Neutrophil (primary cell): Measurements from ENCODE around the gene ZC3H12A.
A peak's percentile ranks its signal among the peaks of the same experiment; 100 is the strongest.

ENCODE experiments used
- H3K27ac ChIP-seq: fragments of 200-600 bp; sonication (generic); 2 replicates; pipeline ENCODE4 v1.5.1; 2016; ENCODE audit warnings: mild to moderate bottlenecking, moderate library complexity
- H3K27me3 ChIP-seq: fragments of 200-600 bp; sonication (generic); 2 replicates; pipeline ENCODE4 v1.6.0; 2016; ENCODE audit warnings: mild to moderate bottlenecking
- H3K36me3 ChIP-seq: fragments of 200-600 bp; sonication (generic); 2 replicates; pipeline ENCODE4 v1.5.1; 2017
- H3K4me1 ChIP-seq, 2 experiments: fragments of 200-600 bp in 1 of 2; sonication (generic) in 1 of 2; 1 replicate in 1 of 2; 2 replicates in 1 of 2; pipeline versions ENCODE4 v1.5.1 to v1.6.1; 2013 to 2016; ENCODE audit warnings: low read depth in 1 of 2, low read length in 1 of 2, mild to moderate bottlenecking in 1 of 2, moderate library complexity in 1 of 2; ENCODE audit not compliant: control insufficient read depth in 1 of 2, insufficient read depth in 1 of 2
- H3K4me3 ChIP-seq, 2 experiments: fragments of 200-600 bp in 1 of 2; sonication (generic) in 1 of 2; 1 replicate in 1 of 2; 2 replicates in 1 of 2; pipeline ENCODE4 v1.5.1; 2013 to 2016; ENCODE audit warnings: low read depth in 1 of 2, low read length in 1 of 2, mild to moderate bottlenecking in 1 of 2, moderate library complexity in 1 of 2
- H3K9me3 ChIP-seq: fragments of 200-600 bp; sonication (generic); 2 replicates; pipeline ENCODE4 v1.5.1; 2016
- CTCF ChIP-seq: fragments of 200-600 bp; sonication (generic); IDR thresholded peaks from 2 replicates; pipeline ENCODE4 v1.5.1; 2016; ENCODE audit warnings: antibody characterized with exemption

Gene ZC3H12A

DNA sequence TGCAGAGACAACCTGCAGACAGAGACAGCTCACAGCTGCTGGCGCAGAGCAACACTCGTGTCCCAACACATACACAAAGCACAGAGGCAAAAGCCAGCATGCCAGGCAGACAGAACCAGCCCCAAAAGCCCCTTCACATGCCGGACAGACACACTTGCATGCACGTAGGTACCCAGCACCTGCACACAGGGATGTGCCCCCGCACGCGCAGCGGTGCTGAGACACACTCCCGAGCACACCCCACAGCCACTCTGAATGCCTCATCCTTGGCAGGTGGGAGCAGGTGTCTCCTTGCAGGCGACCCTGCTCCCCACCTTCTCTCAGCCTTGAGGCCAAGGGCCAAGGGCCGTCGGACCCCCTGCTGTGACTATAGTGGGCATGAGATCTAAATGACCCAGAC, 41.2 kb upstream of the ZC3H12A start:
- no peaks in the 10 kb centered on the region for H3K36me3 ChIP-seq
- no peaks in the 10 kb centered on the region for H3K4me1 ChIP-seq
- H3K27ac ChIP-seq, result no peak overlapping the region
- H3K4me3 ChIP-seq, result no peak overlapping the region
- TF ChIP-seq CTCF, result no peak
- peaks cover 24% of the 10 kb centered on the region for H3K27me3 ChIP-seq
- H3K9me3 ChIP-seq, result no peaks in the 10 kb centered on the region

- Histone ChIP-seq H3K4me1 (no peaks in the 10 kb centered on the region), H3K27me3 (peaks cover 13% of the 10 kb centered on the region), H3K27ac (no peak overlapping the region), H3K4me3 (no peak overlapping the region), H3K36me3 (no peaks in the 10 kb centered on the region), H3K9me3 (no peaks in the 10 kb centered on the region)
- peak; percentile 73 for TF ChIP-seq CTCF
Measured at GRCh38 chr1:37434292-37435225, 39.8 kb upstream of the ZC3H12A start.

DNA sequence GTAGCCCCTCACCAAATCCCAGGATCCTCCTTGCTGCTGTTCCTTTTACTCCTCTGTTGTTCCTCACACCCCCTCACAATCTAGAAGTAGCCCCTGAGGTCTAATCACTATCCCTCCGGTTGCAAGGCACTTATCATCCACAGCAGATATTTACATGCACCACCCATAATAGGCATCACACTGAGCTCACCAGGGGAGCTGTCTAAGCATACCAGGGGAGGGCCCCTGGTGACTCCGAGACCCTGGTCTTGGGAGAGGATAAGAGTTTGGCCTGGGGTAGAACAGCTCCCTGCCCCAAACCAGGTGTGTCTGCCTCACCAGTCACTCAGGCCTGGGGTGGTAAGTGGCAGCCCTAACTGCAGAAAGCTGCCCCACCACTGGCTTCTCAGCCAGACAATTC, 37.3 kb upstream of the ZC3H12A start:
- Histone ChIP-seq H3K4me1 (no peaks in the 10 kb centered on the region), H3K27ac (no peak overlapping the region), H3K27me3 (peaks cover 13% of the 10 kb centered on the region), H3K9me3 (no peaks in the 10 kb centered on the region), H3K4me3 (no peak overlapping the region), H3K36me3 (no peaks in the 10 kb centered on the region)
- no peak for TF ChIP-seq CTCF

DNA sequence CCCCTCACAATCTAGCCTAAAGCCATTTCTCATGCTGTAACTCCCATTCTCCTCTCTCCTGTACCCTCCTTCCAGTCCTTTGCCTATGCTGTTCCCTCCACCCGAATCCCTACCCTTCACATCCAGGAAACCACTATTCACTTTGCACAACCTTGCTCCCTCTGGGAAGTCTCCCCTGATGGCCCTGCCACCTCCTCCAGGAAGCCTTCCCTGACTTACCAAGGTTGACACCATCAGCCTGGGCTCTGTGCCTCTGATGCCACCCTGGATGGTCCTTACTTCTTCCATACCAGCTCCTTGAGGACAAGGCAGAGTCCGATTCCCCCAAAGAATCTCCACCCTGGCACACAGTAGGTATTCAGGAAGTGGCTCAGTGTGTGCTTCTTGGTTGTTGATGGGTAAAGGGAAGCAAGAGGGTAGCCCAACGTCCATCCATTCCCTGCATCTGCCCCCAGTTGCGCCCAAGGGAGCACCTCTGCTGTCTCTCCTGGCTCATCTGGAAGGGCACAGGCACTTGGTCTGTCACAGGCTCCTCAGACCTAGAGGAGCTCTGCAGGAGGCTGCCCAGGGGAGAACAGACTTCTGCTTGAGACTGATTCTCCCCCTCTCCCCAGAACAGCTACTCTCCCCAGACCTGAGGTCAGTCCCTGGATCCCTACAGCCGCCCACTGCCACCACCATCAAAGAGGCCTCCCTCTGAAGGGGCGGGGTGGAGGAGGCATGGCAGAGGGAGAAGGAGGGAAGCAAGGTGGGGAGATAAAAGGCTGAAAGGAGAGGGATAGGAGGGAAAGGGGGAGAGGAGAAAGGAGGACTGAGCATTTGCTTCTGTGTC, 36.1 kb upstream of the ZC3H12A start:
- Histone ChIP-seq H3K4me3 (no peak overlapping the region), H3K27me3 (peaks cover 17% of the 10 kb centered on the region), H3K36me3 (no peaks in the 10 kb centered on the region), H3K9me3 (no peaks in the 10 kb centered on the region), H3K4me1 (no peaks in the 10 kb centered on the region), H3K27ac (no peak overlapping the region)
- no peak for TF ChIP-seq CTCF

GRCh38 chr1:37438869-37439343, 35.5 kb upstream of the ZC3H12A start:
- no peak overlapping the region for H3K4me3 ChIP-seq
- no peaks in the 10 kb centered on the region for H3K36me3 ChIP-seq
- H3K27ac ChIP-seq, result no peak overlapping the region
- H3K9me3 ChIP-seq, result no peaks in the 10 kb centered on the region
- H3K4me1 ChIP-seq, result no peaks in the 10 kb centered on the region
- peaks cover 18% of the 10 kb centered on the region for H3K27me3 ChIP-seq
- TF ChIP-seq CTCF, result no peak
